ACC112 (cell line): Measurements from ENCODE around the gene CCDC197.

ENCODE experiments used
- H2AFZ ChIP-seq: fragments of 200-600 bp; sonication (generic); one replicate; pipeline ENCODE4 v1.6.0; 2017; ENCODE audit warnings: antibody characterized with exemption, low read length; ENCODE audit not compliant: unreplicated experiment
- H3K27ac ChIP-seq: fragments of 200-600 bp; sonication (generic); 2 replicates; pipeline ENCODE4 v1.5.1; 2014; ENCODE audit warnings: low read depth, mild to moderate bottlenecking, antibody characterized with exemption, low read length, moderate library complexity
- H3K27me3 ChIP-seq: fragments of 200-600 bp; sonication (generic); 2 replicates; pipeline ENCODE4 v1.6.1; 2014; ENCODE audit warnings: mild to moderate bottlenecking, antibody characterized with exemption, low read length, moderate library complexity, mixed read lengths; ENCODE audit not compliant: insufficient read depth
- H3K36me3 ChIP-seq: fragments of 200-600 bp; sonication (generic); 2 replicates; pipeline ENCODE4 v1.6.1; 2016; ENCODE audit warnings: mild to moderate bottlenecking, antibody characterized with exemption, low read length, moderate library complexity, mixed read lengths; ENCODE audit not compliant: insufficient read depth
- H3K4me1 ChIP-seq: fragments of 200-600 bp; sonication (generic); one replicate; pipeline ENCODE4 v1.6.1; 2016; ENCODE audit warnings: low read length, mixed read lengths; ENCODE audit not compliant: insufficient read depth, unreplicated experiment, control insufficient read depth
- H3K4me3 ChIP-seq: fragments of 200-600 bp; sonication (generic); 2 replicates; pipeline ENCODE4 v1.5.1; 2014; ENCODE audit warnings: mild to moderate bottlenecking, low read depth, low read length
- H3K79me2 ChIP-seq: fragments of 200-600 bp; sonication (generic); one replicate; pipeline ENCODE4 v1.6.0; 2016; ENCODE audit warnings: low read length; ENCODE audit not compliant: control insufficient read depth, unreplicated experiment, insufficient read depth

CCDC197 gene

DNA sequence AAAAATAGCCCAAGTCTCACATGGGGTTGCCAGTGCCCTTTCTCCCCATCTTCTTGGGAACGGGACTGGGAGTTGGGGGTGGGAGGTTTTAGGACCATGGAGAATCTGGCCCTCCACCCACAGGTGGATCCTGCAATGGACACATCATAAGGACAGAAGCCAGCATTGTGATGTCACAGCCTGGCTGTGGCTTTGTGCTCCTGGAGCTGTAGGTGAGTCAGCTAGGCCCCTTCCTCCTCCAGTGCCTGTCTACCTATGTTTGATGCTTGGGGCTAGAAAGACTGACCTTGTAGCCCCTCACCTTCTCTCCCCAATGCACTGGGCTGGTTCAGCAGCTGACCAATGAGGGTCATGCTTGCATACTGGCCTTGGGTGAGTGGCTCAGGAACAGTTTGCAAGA is at the start of gene CCDC197:
CCDC197 (plus strand) TSS at position 220 of the 400 bp plus-strand sequence. CDS start 831 bp downstream, outside the sequence.
- Histone ChIP-seq H3K36me3 (no peaks in the 10 kb centered on the region), H3K27ac (no peak within 1 kb of the TSS), H3K4me3 (no peak within 1 kb of the TSS), H3K79me2 (no peaks in the 10 kb centered on the region), H3K4me1 (peaks cover 19% of the 10 kb centered on the region), H3K27me3 (peaks cover 5% of the 10 kb centered on the region; the same call in 1 of the 2 replicates), H2AFZ (no peak within 1 kb of the TSS)

DNA sequence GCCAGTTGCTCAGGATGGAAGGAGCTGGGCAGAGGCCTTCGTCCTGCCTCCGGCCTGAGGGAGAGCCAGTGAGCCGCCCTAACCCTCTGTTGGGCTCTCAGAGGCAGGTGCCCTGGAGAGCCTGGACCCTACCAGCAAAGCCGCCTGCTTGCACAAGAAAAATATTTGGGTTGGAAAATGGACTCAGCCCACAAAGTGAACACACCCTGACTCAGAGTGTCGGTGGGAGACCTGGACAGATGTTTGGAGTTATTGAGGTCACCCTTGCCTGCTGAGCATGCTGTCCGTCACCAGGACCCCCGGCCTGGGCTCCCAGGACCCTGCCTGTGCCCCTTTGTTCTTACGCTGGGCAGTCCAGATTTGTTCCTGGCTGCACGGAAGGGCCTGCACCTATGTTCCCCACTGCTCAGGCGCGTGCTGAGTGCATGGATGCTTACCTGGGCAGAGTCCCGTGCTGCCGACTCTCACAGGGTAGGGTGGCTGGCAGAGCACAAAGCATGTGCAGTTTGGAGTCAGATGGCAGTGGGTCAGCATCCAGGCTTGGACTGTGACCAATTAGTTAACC is 47.5 kb upstream of the CCDC197 start:
- Histone ChIP-seq H3K27me3 (no peaks in the 10 kb centered on the region), H3K4me3 (no peak overlapping the region), H3K4me1 (peaks cover 24% of the 10 kb centered on the region), H3K36me3 (no peaks in the 10 kb centered on the region), H3K27ac (no peak overlapping the region), H3K79me2 (no peaks in the 10 kb centered on the region), H2AFZ (no peak overlapping the region)

DNA sequence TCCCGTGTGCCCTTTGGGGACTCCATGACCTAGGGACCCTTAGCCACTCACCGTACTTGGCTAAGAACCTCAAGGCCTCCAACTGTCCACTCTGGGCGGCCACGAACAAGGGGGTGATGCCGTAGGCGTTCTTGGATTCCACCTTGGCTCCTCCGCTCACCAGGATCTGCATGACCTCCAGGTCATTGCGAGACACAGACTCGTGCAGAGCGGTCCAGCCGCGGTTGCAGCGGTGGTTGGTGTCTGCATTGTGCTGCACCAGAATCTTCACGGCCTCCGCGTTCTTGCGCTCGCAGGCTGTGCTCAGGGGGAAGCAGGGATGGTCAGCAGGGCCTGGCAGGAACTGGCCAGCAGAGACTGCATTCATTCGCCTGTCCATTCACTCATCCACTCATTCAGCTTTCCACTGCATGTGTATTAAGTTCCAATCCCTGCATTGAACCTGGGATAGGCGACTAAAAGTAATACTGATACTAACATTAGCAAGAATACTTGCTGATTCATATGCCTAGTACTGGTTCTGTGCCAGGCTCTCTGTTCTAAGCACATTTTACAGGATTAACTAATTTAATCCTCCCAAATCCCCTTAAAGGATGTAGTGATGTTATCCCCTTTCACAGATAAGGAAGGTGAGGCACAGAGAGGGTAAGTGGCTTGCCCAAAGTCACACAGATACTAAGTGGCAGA is 46.0 kb upstream of the CCDC197 start:
- Histone ChIP-seq H3K4me3 (no peak overlapping the region), H3K4me1 (peaks cover 18% of the 10 kb centered on the region), H3K79me2 (no peaks in the 10 kb centered on the region), H3K36me3 (no peaks in the 10 kb centered on the region), H3K27me3 (no peaks in the 10 kb centered on the region), H3K27ac (no peak overlapping the region), H2AFZ (no peak overlapping the region)

DNA sequence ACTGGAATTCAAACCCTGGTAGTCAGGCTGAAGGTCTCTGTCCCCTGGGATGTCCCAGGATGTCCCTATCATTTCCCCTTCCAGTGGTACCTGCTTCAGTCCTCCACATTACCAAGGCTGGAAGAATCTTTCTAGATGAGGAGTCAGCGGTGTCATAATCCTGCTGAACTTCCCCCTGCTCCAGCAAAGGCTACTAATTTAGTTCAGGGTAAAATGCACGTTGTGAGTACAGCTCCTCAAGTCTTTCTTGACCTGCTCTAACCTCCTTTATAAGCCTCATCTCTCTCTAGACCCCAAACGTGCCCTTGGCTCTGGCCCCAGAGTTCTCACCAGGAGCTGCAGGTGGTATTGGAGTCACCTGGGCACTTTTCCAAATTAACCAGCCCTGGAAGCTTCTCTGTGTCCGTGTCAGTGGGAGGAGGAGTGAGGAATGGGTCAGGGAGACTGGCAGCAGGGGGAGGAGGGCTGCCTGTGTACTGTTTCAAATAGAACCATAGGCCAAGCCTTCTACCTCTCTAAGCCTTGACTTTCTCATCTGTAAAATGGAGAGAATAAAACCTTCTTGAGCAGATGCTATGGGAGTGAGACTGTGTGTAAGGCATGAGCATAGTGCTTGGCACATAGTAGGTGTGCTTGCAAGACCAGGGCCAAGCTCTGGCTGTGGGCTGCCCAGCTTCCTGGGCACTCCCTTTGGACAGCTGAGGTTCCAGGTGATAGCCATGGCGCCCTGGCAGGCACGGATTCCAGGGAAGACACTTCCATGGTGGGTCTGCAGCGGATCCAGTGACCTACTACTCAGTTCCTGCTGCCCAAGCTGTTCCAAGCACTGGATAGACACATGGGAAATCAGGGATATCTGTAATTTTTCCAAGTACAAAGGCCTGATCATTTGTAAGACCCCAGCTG is 45.2 kb upstream of the CCDC197 start:
- no peak overlapping the region for H2AFZ ChIP-seq
- H3K36me3 ChIP-seq: no peaks in the 10 kb centered on the region
- no peaks in the 10 kb centered on the region for H3K27me3 ChIP-seq
- no peak overlapping the region for H3K27ac ChIP-seq
- peaks cover 10% of the 10 kb centered on the region for H3K4me1 ChIP-seq
- no peaks in the 10 kb centered on the region for H3K79me2 ChIP-seq
- H3K4me3 ChIP-seq: no peak overlapping the region

DNA sequence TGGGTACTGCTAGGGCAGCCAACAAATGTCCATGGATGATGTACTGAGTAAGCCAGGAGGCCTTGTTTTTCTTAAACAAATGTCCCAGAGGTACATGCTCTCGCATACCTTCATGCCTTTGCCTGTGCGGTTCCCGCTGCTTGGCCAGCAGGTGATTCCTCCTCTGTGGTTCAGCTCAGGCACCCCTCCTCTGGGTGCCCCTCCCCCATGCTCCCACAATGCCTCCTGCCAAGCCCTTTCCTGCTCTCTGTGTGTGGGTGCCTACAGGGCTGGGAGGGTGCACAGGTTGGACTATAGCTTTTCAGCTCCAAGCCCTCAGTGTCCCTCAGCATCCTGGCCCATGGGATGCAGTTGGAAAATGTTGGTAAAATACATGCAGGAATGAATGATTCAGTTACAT is 44.3 kb upstream of the CCDC197 start:
- Histone ChIP-seq H3K4me1 (peaks cover 11% of the 10 kb centered on the region), H3K27me3 (no peaks in the 10 kb centered on the region), H3K79me2 (no peaks in the 10 kb centered on the region)

DNA sequence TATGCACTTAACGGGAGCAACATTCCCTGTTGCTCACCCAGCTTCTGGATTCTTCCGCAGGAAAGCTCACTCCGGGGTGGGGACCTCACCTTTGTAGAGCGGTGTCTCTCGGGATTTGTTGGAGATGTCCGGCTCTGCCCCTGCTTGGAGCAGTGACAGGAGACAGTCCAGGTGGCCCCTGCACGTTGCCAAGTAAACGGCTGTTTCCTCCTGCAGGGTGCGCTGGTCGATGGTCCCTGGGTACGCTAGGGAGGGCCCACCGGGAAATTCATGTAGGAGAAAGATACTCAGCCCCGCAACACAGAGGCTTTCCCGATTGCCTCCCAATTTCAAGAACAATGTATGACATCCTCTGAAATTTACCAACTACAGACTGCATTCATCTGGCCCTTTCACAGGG is 43.8 kb upstream of the CCDC197 start:
- Histone ChIP-seq H3K79me2 (no peaks in the 10 kb centered on the region), H3K36me3 (no peaks in the 10 kb centered on the region), H3K27ac (no peak overlapping the region), H3K4me1 (peaks cover 14% of the 10 kb centered on the region), H3K4me3 (no peak overlapping the region), H2AFZ (no peak overlapping the region), H3K27me3 (no peaks in the 10 kb centered on the region)

More for the DNA sequence above, 44.3 kb upstream of the CCDC197 start:
- H3K36me3 ChIP-seq: no peaks in the 10 kb centered on the region
- H2AFZ ChIP-seq: no peak overlapping the region
- H3K4me3 ChIP-seq: no peak overlapping the region
- H3K27ac ChIP-seq: no peak overlapping the region

DNA sequence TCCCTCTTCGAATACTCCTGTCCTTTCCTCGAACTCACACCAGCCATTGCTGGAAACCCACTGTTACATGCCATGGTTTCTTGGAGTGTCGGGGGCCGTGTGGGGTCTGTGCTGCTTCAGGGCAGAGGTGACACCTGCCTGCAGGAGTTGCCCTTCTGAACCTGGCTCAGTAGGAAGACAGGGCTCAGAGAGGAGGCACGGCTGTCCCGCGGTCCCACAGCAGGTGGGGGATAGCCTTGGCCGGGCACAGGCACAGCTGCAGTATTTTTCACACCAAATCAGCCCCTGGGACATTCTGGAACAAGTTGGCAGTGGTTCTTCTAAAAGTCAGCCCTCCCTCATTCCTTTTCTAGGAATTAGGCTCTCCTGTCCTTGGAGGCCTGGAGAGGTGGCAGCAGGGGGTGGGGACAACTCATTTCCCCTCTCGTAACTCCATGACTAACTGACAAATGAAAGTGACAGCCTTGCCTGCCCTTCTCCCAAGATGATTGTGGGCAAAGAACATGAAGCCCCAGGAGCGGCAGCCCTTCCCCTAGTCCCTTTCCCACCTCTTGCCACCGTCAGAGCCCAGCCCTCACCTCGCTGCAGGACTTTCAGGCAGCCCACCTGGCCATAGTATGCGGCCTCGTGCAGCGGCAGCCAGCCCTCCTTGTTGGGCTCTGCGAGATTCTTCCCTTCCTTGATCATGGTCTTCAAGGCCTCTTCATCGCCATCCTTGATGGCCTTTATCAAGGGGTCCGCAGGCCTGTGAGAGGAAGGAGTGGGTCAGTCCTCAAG is 43.2 kb upstream of the CCDC197 start:
- H2AFZ ChIP-seq: no peak overlapping the region
- no peaks in the 10 kb centered on the region for H3K27me3 ChIP-seq
- no peaks in the 10 kb centered on the region for H3K79me2 ChIP-seq
- no peak overlapping the region for H3K4me3 ChIP-seq
- H3K4me1 ChIP-seq: peaks cover 21% of the 10 kb centered on the region
- H3K36me3 ChIP-seq: no peaks in the 10 kb centered on the region
- no peak overlapping the region for H3K27ac ChIP-seq

DNA sequence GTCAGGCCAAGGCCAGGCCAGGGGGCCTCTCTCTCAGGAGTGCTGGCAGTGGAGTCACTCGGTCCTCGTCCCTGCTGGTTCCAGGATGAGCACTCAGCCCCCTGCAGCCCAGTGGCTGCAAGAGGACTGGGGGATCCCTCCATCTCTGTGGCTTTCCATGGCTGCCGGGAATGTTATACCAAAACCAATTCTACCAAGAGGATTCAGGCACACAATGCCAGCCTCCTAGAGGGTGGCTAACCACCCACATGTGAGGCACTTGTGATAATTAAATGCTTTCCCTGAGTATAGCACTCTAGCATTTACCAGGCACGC is 42.6 kb upstream of the CCDC197 start:
- no peak overlapping the region for H3K4me3 ChIP-seq
- H3K36me3 ChIP-seq: no peaks in the 10 kb centered on the region
- H2AFZ ChIP-seq: no peak overlapping the region
- H3K79me2 ChIP-seq: no peaks in the 10 kb centered on the region
- H3K4me1 ChIP-seq: peaks cover 25% of the 10 kb centered on the region
- no peak overlapping the region for H3K27ac ChIP-seq
- H3K27me3 ChIP-seq: no peaks in the 10 kb centered on the region

DNA sequence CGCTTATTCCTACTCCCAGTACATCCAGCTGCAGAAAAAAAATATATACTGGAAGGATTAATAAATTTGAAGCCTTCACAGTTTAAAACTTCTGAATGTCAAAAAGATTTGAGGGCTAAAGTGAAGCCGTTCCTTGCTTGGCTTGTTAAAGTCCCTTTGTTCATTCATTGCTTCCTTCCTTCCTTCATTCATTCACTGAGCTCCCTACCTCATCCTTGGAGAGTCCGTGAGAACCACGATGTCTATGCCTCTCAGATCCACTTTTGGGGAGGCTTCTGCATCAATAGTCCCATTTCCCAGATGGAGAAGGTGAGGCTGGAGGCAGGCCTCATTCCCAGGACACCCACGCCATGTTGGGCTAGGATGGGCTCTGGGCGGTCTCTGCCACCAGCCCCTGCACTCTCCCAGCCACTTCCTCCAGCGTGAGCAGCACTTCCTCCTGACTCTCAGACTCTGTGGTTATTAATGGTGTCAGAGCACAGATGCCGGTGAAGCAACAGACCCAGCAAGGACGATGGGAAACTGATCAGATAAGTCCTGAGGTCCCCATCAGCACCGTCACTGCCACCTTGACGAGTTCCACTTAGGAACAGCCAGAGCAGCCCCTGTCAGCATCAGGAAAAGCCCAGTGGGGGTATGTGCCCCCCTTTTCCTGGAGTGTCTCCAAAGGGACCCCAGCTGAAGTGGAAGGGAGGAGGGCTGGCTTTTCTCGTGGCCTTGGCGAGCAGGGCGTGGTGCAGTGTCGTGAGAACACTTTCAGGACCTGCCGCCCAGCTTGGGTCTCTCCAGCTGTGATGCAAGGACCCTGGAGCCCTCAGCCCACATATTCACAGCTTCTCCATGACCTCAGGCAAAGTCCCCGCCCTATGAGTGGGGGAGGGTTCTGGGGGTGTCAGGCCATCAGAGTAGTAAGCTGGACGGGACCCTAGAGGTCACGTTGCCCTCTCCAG is 41.9 kb upstream of the CCDC197 start:
- Histone ChIP-seq H3K27ac (no peak overlapping the region), H3K4me3 (no peak overlapping the region), H2AFZ (no peak overlapping the region), H3K4me1 (peaks cover 32% of the 10 kb centered on the region), H3K79me2 (no peaks in the 10 kb centered on the region), H3K27me3 (no peaks in the 10 kb centered on the region), H3K36me3 (no peaks in the 10 kb centered on the region)
